ENCODE measurements around the gene SPATA18. TPM values are rescaled to one million over a fixed set of nuclear protein-coding genes. Genes with fewer than 3 reads are reported as not detected.

SPATA18 gene
- 15.4 and 44.8 TPM in 2 replicates for total RNA-seq

GRCh38 chr4:52051213-52051614 lies at the start of gene SPATA18:
Gene SPATA18, plus strand, starts transcription at chr4:52051304. Its CDS starts 401 bp downstream, at chr4:52051705.

GRCh38 chr4:52019936-52020657 lies 31.0 kb upstream of the SPATA18 start, which contains the start of gene LRRC66:
Gene LRRC66, minus strand, starts transcription at chr4:52020363. Its CDS starts 2,750 bp downstream, at chr4:52017613.

GRCh38 chr4:52038103-52038912 lies 12.8 kb upstream of the SPATA18 start, which contains the start of gene SGCB:
Gene SGCB, minus strand, starts transcription at chr4:52038299. Its CDS starts 40 bp downstream, at chr4:52038259.

Other genes with a start within 250 kb of the SPATA18 start
- 55.1 and 55.4 TPM in 2 replicates for gene DCUN1D4, start 208.2 kb upstream of the SPATA18 start, total RNA-seq
- gene LRRC66, start 30.9 kb upstream of the SPATA18 start, total RNA-seq = 0.83 and 1.5 TPM in 2 replicates
- gene SGCB, start 13.0 kb upstream of the SPATA18 start, total RNA-seq = 27.1 and 47.3 TPM in 2 replicates